SK-N-SH (cell line): ENCODE results near the gene ADAMTS15. TPM values are rescaled to one million over a fixed set of nuclear protein-coding genes. Genes with fewer than 3 reads are reported as not detected.

Experiments
- CTCF ChIA-PET: fragments of 300-600, 350-600 bp; formaldehyde crosslinking; extraction: SDS; loops from one replicate; lab custom pipeline; 2021; lab: Yijun Ruan, JAX
- POLR2A ChIA-PET: fragments of 350-600 bp; sonication (Branson Sonifier 250); formaldehyde crosslinking; extraction: SDS; loops from one replicate; lab custom pipeline; 2020; ENCODE audit warnings: antibody characterized with exemption, inconsistent platforms; lab: Yijun Ruan, JAX
- DNase-seq: peaks from one replicate; pipeline ENCODE4 v3.0.0; 2012
- H2AFZ ChIP-seq: fragments of 200-600 bp; sonication (generic); 2 replicates; pipeline ENCODE4 v1.8.1; 2016; ENCODE audit warnings: antibody characterized with exemption, mild to moderate bottlenecking, low read depth
- H3F3A ChIP-seq: fragments of 200-600 bp; sonication (generic); replicated peaks from 2 replicates; pipeline ENCODE3; 2016; ENCODE audit warnings: antibody characterized with exemption, mild to moderate bottlenecking; ENCODE audit not compliant: insufficient read depth
- H3K27ac ChIP-seq, 2 experiments: fragments of 200-500 bp in 1 of 2; fragments of 200-600 bp in 1 of 2; sonication (Bioruptor generic) in 1 of 2; sonication (generic), shearing (Covaris generic) in 1 of 2; 2 replicates each; pipeline versions ENCODE4 v1.5.1 to v1.6.1; 2014 to 2016; ENCODE audit warnings: low read depth in 2 of 2, inconsistent platforms in 1 of 2, low read length in 1 of 2, mild to moderate bottlenecking in 1 of 2, mixed read lengths in 1 of 2
- H3K27me3 ChIP-seq: fragments of 200-600 bp; sonication (generic), shearing (Covaris generic); 2 replicates; pipeline ENCODE4 v1.6.1; 2016; ENCODE audit warnings: mixed run types; ENCODE audit not compliant: insufficient read depth
- H3K36me3 ChIP-seq, 2 experiments: fragments of 200-500 bp in 1 of 2; fragments of 200-600 bp in 1 of 2; sonication (Bioruptor generic) in 1 of 2; sonication (generic) in 1 of 2; replicated peaks in 1 of 2; 2 replicates each; pipeline versions ENCODE3 to v1.5.1; 2014 to 2016; ENCODE audit warnings: low read length in 1 of 2, mild to moderate bottlenecking in 1 of 2; ENCODE audit not compliant: insufficient read depth in 2 of 2, control insufficient read depth in 1 of 2
- H3K4me1 ChIP-seq, 2 experiments: fragments of 200-500 bp in 1 of 2; fragments of 200-600 bp in 1 of 2; sonication (Bioruptor generic) in 1 of 2; sonication (generic), shearing (Covaris generic) in 1 of 2; 2 replicates each; pipeline versions ENCODE4 v1.5.1 to v1.6.1; 2014 to 2016; ENCODE audit warnings: low read depth in 1 of 2, low read length in 1 of 2, mixed run types in 1 of 2; ENCODE audit not compliant: insufficient read depth in 2 of 2, control insufficient read depth in 1 of 2
- H3K4me2 ChIP-seq: fragments of 200-600 bp; sonication (generic), shearing (Covaris generic); 2 replicates; pipeline ENCODE4 v1.6.1; 2017; ENCODE audit warnings: mixed run types
- H3K4me3 ChIP-seq, 2 experiments: fragments of 200-500 bp in 1 of 2; fragments of 200-600 bp in 1 of 2; sonication (Bioruptor generic) in 1 of 2; sonication (generic), shearing (Covaris generic) in 1 of 2; 2 replicates each; pipeline versions ENCODE4 v1.5.1 to v1.8.1; 2014 to 2016; ENCODE audit warnings: low read depth in 2 of 2, inconsistent platforms in 1 of 2, low read length in 1 of 2, mild to moderate bottlenecking in 1 of 2, mixed read lengths in 1 of 2, moderate library complexity in 1 of 2
- H3K79me2 ChIP-seq: fragments of 200-600 bp; sonication (generic); 2 replicates; pipeline ENCODE4 v1.8.1; 2017; ENCODE audit warnings: mild to moderate bottlenecking; ENCODE audit not compliant: insufficient read depth
- H3K9ac ChIP-seq: fragments of 200-600 bp; sonication (generic); 2 replicates; pipeline ENCODE4 v1.6.1; 2017; ENCODE audit warnings: mixed run types
- H3K9me2 ChIP-seq: fragments of 200-600 bp; sonication (generic); 2 replicates; pipeline ENCODE4 v1.6.1; 2017; ENCODE audit warnings: mixed run types
- H3K9me3 ChIP-seq: fragments of 200-600 bp; sonication (generic); 2 replicates; pipeline ENCODE4 v1.6.1; 2017; ENCODE audit warnings: mixed run types, mild to moderate bottlenecking, moderate library complexity
- H4K20me1 ChIP-seq: fragments of 200-600 bp; sonication (generic); 2 replicates; pipeline ENCODE4 v1.6.1; 2017; ENCODE audit warnings: mild to moderate bottlenecking, mixed run types; ENCODE audit not compliant: insufficient read depth
- CTCF ChIP-seq: fragments of 200-600 bp; sonication (generic); IDR thresholded peaks from 2 replicates; pipeline ENCODE4 v1.6.1; 2017; ENCODE audit warnings: antibody characterized with exemption, mild to moderate bottlenecking, moderate library complexity
- EP300 ChIP-seq, 2 experiments: IDR thresholded peaks; 2 replicates each; pipeline versions ENCODE4 v1.4.0 to v1.6.1; 2012; ENCODE audit warnings: borderline replicate concordance in 1 of 2, low read depth in 1 of 2, low read length in 1 of 2
- FOSL2 ChIP-seq: IDR thresholded peaks from 2 replicates; pipeline ENCODE4 v1.4.0; 2012; ENCODE audit warnings: low read depth, mild to moderate bottlenecking, moderate library complexity, borderline replicate concordance
- GABPA ChIP-seq: IDR thresholded peaks from 2 replicates; pipeline ENCODE4 v1.4.0; 2012; ENCODE audit warnings: low read depth, mild to moderate bottlenecking
- GATA2 ChIP-seq: sonication (generic); formaldehyde crosslinking; IDR thresholded peaks from 2 replicates; pipeline ENCODE4 v1.5.0; 2020; ENCODE audit warnings: mild to moderate bottlenecking, missing genetic modification reagents
- JUND ChIP-seq: IDR thresholded peaks from 2 replicates; pipeline ENCODE4 v1.4.0; 2012
- MAX ChIP-seq: IDR thresholded peaks from 2 replicates; pipeline ENCODE4 v1.4.0; 2012; ENCODE audit warnings: low read depth
- MEF2A ChIP-seq: IDR thresholded peaks from 2 replicates; pipeline ENCODE4 v1.4.0; 2012; ENCODE audit warnings: low read depth, borderline replicate concordance
- NFIC ChIP-seq: IDR thresholded peaks from 2 replicates; pipeline ENCODE4 v1.4.0; 2012; ENCODE audit warnings: borderline replicate concordance
- PBX3 ChIP-seq: IDR thresholded peaks from 2 replicates; pipeline ENCODE4; 2012
- REST ChIP-seq: IDR thresholded peaks from 2 replicates; pipeline ENCODE4 v1.6.1; 2012; ENCODE audit warnings: mild to moderate bottlenecking, low read depth, low read length, moderate library complexity
- RFX5 ChIP-seq: IDR thresholded peaks from 2 replicates; pipeline ENCODE4 v1.6.1; 2012; ENCODE audit warnings: mild to moderate bottlenecking, improper control_type of control experiment, low read length
- RXRA ChIP-seq: IDR thresholded peaks from 2 replicates; pipeline ENCODE4 v1.4.0; 2012; ENCODE audit warnings: low read depth, mild to moderate bottlenecking, borderline replicate concordance
- SIN3A ChIP-seq: IDR thresholded peaks from 2 replicates; pipeline ENCODE4 v1.6.1; 2012; ENCODE audit warnings: low read depth, mild to moderate bottlenecking, low read length, moderate library complexity, borderline replicate concordance
- SMC3 ChIP-seq: IDR thresholded peaks from 2 replicates; pipeline ENCODE4 v1.6.1; 2012; ENCODE audit warnings: low read depth, low read length, improper control_type of control experiment
- TCF12 ChIP-seq: IDR thresholded peaks from 2 replicates; pipeline ENCODE4 v1.4.0; 2012
- USF2 ChIP-seq: fragments of 150-350 bp; IDR thresholded peaks from 2 replicates; pipeline ENCODE4 v1.6.1; 2017; ENCODE audit warnings: antibody characterized with exemption, low read length, low read depth, borderline replicate concordance
- YY1 ChIP-seq: IDR thresholded peaks from 2 replicates; pipeline ENCODE4 v1.4.0; 2012; ENCODE audit warnings: low read depth, mild to moderate bottlenecking
- WGBS: methylation state at CpG from one replicate; pipeline ENCODE4 v1.1.6; 2017; ENCODE audit warnings: low lambda C conversion rate; 5-methylcytosine and 5-hydroxymethylcytosine counted together
- polyA plus RNA-seq, 3 experiments: library from polyadenylated mRNA; depleted of rRNA; stranded (reverse); fragments of >200 nt; gene quantifications; 2 replicates each; pipeline ENCODE4 v1.2.3, GENCODE V29; 2012

ADAMTS15 gene
- polyA plus RNA-seq, 1 of the 3 experiments (the other 2 are of a cell fraction), result 1.1 TPM

- H3K4me1 ChIP-seq, result peaks cover 9% of the 10 kb centered on the region in 2 experiments; a peak in 2 of 4 replicates
- H3K27ac ChIP-seq, result no peak overlapping the region
- 23% methylated on average over 7 of the region's 7 CpGs for WGBS
- H3K9me2 ChIP-seq, result no peaks in the 10 kb centered on the region
- CTCF ChIA-PET, result interaction anchor here (1.7 to 2.6 kb wide), 2 partner anchors 27 to 455 kb away, joined by 9 to 10 read pairs; no protein-coding TSS in a partner anchor
- H3K36me3 ChIP-seq, result no peaks in the 10 kb centered on the region
- peaks cover 3% of the 10 kb centered on the region for H3F3A ChIP-seq
- no peak for DNase-seq
- H3K4me3 ChIP-seq, result no peak overlapping the region
- H4K20me1 ChIP-seq, result no peaks in the 10 kb centered on the region
- no peak overlapping the region for H2AFZ ChIP-seq
- no peaks in the 10 kb centered on the region for H3K27me3 ChIP-seq
- 0 out of 2 replicates have a peak overlapping the region, but pooled peaks have one; percentile 42 for H3K4me2 ChIP-seq
- TF ChIP-seq SIN3A (no peak), EP300 (IDR thresholded peaks at IDR 0.05; ENCODE audit: borderline replicate concordance in 1 of 2, low read depth in 1 of 2, low read length in 1 of 2) (peak in 1 of 2 experiments; percentile 19; a peak in 1 of 4 replicates), RXRA (no peak), REST (no peak), GATA2 (CRISPR knock-in tag) (no peak), TCF12 (peak; percentile 75), FOSL2 (peak; percentile 35; the same call in 1 of the 2 replicates), MAX (peak; percentile 86), USF2 (no peak), YY1 (no peak), GABPA (no peak), NFIC (peak; percentile 86), CTCF (no peak), PBX3 (peak; percentile 44), RFX5 (no peak), SMC3 (no peak), JUND (peak; percentile 36; the same call in 1 of the 2 replicates), MEF2A (no peak)
- no peaks in the 10 kb centered on the region for H3K79me2 ChIP-seq
- POLR2A ChIA-PET, result no interaction called here
- H3K9me3 ChIP-seq, result no peaks in the 10 kb centered on the region
- no peak overlapping the region for H3K9ac ChIP-seq
Measured at GRCh38 chr11:130407978-130408377, 40.5 kb upstream of the ADAMTS15 start.
